ENCODE results near the gene ELMO1. TPM values are rescaled to one million over a fixed set of nuclear protein-coding genes. Genes with fewer than 3 reads are reported as not detected.

The ELMO1 gene
- polyA plus RNA-seq, 1 experiment: not detected

DNA sequence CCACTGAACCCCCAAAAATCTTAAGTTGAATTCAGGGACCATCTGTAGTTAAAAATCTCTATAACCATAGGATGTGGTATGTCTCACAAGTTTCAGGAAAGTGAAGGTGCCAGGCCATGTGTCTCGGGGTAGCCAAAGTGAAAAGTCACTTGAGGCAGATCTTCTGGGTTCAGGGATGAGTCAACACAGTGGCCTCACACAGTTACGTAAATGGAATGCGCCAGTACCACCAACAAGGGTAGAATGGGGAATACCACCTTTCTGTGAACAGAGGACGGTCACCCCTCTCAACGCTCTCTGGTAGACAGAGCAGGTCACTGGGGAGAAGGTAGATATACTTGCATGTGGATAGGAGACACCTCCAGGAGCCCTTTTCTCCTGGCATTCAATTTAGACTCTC lies 71.4 kb downstream of the ELMO1 start:
- TF ChIP-seq, protein P1, sequence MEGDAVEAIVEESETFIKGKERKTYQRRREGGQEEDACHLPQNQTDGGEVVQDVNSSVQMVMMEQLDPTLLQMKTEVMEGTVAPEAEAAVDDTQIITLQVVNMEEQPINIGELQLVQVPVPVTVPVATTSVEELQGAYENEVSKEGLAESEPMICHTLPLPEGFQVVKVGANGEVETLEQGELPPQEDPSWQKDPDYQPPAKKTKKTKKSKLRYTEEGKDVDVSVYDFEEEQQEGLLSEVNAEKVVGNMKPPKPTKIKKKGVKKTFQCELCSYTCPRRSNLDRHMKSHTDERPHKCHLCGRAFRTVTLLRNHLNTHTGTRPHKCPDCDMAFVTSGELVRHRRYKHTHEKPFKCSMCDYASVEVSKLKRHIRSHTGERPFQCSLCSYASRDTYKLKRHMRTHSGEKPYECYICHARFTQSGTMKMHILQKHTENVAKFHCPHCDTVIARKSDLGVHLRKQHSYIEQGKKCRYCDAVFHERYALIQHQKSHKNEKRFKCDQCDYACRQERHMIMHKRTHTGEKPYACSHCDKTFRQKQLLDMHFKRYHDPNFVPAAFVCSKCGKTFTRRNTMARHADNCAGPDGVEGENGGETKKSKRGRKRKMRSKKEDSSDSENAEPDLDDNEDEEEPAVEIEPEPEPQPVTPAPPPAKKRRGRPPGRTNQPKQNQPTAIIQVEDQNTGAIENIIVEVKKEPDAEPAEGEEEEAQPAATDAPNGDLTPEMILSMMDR (IDR thresholded peaks at IDR 0.05; ENCODE audit: insufficient read depth, low read depth, low read length): no peak
- Histone ChIP-seq H3K27me3 (ENCODE audit: control insufficient read depth, insufficient read depth, low read length) (no peaks in the 10 kb centered on the region), H3K4me3 (ENCODE audit: low read depth, low read length) (no peak overlapping the region), H3K36me3 (ENCODE audit: control insufficient read depth, insufficient read depth, low read length) (no peaks in the 10 kb centered on the region)
- no peak for DNase-seq (ENCODE audit: low read depth)
- POLR2A ChIA-PET: no interaction called here
- CTCF ChIA-PET: no interaction called here

DNA sequence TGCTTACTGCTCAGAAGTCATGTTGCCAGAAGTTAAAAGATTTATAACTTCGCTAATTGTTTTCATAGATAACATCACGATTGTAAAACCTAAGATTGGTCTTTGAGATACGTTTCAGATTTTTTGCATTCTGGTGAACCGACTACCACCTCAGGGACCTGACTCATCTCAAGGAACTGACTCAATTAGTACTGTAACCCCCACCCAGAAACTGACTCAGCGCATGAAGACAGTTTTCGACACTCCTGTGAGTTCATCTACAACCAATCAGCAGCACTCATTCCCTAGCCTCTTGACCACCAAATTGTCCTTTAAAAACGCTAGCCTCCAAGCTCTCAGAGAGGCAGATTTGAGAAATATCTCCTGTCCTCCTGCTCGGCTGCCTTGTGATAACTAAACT lies 72.3 kb downstream of the ELMO1 start:
- TF ChIP-seq, protein P1 (IDR thresholded peaks at IDR 0.05; ENCODE audit: insufficient read depth, low read depth, low read length): no peak
- no peaks in the 10 kb centered on the region for H3K27me3 ChIP-seq (ENCODE audit: control insufficient read depth, insufficient read depth, low read length)
- no peak for DNase-seq (ENCODE audit: low read depth)
- no peaks in the 10 kb centered on the region for H3K36me3 ChIP-seq (ENCODE audit: control insufficient read depth, insufficient read depth, low read length)
- ChIA-PET CTCF (no interaction called here), POLR2A (no interaction called here)
- no peak overlapping the region for H3K4me3 ChIP-seq (ENCODE audit: low read depth, low read length)

DNA sequence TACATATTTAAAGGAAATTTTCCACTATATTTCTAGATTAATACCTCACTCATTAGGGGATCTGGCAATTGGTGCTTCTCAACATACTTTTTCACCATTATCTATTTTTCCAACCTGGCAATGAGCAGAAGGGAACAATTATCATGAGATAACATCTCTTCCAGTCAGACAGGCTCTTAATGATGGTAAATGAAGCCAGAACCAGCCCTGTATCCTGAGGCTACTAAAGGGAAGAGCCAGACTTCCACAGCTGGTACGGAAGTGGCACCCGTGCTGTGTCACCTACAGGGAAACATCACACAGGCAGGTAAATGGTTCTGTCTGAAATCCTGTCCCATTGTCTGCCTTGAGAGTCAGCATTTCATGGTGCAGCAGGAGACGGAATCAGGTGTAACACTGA lies 75.9 kb downstream of the ELMO1 start:
- no peaks in the 10 kb centered on the region for H3K36me3 ChIP-seq (ENCODE audit: control insufficient read depth, insufficient read depth, low read length)
- H3K4me3 ChIP-seq (ENCODE audit: low read depth, low read length): no peak overlapping the region
- H3K27me3 ChIP-seq (ENCODE audit: control insufficient read depth, insufficient read depth, low read length): no peaks in the 10 kb centered on the region
- ChIA-PET POLR2A (no interaction called here), CTCF (no interaction called here)
- no peak for DNase-seq (ENCODE audit: low read depth)
- TF ChIP-seq, protein P1 (IDR thresholded peaks at IDR 0.05; ENCODE audit: insufficient read depth, low read depth, low read length): no peak

DNA sequence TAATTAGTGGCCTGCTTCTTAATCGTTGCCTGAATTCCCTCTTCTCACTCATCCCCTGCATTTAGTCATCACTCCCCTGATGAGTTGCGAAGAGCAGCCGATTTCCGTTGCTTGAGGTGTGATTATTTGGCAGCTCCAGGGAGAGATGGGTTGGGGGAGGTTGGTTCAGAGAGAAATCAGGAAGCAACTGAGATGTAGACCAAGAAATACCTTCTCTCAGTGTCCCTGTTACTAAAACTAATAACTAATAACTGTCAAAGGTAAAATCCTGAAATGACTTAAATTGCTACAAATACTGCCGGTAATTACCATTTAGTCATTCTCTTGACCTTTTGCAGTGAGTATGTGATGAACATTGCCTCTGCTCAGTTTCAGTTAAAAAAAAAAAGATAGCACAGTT lies 76.9 kb downstream of the ELMO1 start:
- TF ChIP-seq, protein P1 (IDR thresholded peaks at IDR 0.05; ENCODE audit: insufficient read depth, low read depth, low read length): no peak
- no peak for DNase-seq (ENCODE audit: low read depth)
- Histone ChIP-seq H3K36me3 (ENCODE audit: control insufficient read depth, insufficient read depth, low read length) (no peaks in the 10 kb centered on the region), H3K27me3 (ENCODE audit: control insufficient read depth, insufficient read depth, low read length) (no peaks in the 10 kb centered on the region), H3K4me3 (ENCODE audit: low read depth, low read length) (no peak overlapping the region)
- ChIA-PET POLR2A (no interaction called here), CTCF (no interaction called here)

DNA sequence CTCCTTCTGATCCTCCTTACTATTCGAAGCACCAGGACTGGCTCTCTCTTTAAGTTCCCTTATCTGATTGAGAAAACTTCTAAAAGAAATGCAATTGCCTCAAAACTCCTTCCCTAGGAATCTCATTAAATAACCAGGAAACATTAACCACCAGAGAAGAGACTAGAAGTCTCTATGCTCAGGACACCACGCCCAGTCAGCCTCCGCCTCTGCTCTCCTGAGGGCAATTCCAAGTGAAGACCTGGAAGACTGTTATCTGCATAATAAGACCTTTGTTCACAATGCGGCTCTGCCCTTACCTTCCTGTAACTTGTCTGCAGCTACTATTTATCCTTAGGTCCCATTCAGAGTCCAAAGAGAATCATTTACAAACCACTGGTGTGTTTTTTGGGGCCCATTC lies 78.8 kb downstream of the ELMO1 start:
- DNase-seq (ENCODE audit: low read depth): no peak
- no peaks in the 10 kb centered on the region for H3K27me3 ChIP-seq (ENCODE audit: control insufficient read depth, insufficient read depth, low read length)
- CTCF ChIA-PET: no interaction called here
- TF ChIP-seq, protein P1 (IDR thresholded peaks at IDR 0.05; ENCODE audit: insufficient read depth, low read depth, low read length): no peak
- POLR2A ChIA-PET: no interaction called here
- no peak overlapping the region for H3K4me3 ChIP-seq (ENCODE audit: low read depth, low read length)
- no peaks in the 10 kb centered on the region for H3K36me3 ChIP-seq (ENCODE audit: control insufficient read depth, insufficient read depth, low read length)

Data from BJ (cell line).